Stimulated activated memory B cell treated with anti-CD40 and anti-IgM and Interleukin-4, amounts not matched to agents 10 μg/mL and 1 μg/mL and 100 μg/mL, for 72 hours (primary cell): ENCODE data around the gene PDE4B.

Experiments
- ATAC-seq: fragments of 150-1000 bp; cut with Tn5 transposase; 2 replicates; pipeline ENCODE4 v1.10.0; 2021
- H3K27ac Mint-ChIP-seq: one replicate; pipeline ENCODE4 v1.8.0; 2022; ENCODE audit warnings: mild to moderate bottlenecking, mixed read lengths
- H3K27me3 Mint-ChIP-seq: one replicate; pipeline ENCODE4 v1.8.0; 2022; ENCODE audit warnings: mixed read lengths
- H3K36me3 Mint-ChIP-seq: one replicate; pipeline ENCODE4 v1.8.0; 2022; ENCODE audit warnings: mixed read lengths
- H3K4me1 Mint-ChIP-seq: one replicate; pipeline ENCODE4 v1.8.0; 2022; ENCODE audit warnings: mixed read lengths
- H3K4me3 Mint-ChIP-seq: one replicate; pipeline ENCODE4 v1.8.0; 2022; ENCODE audit warnings: mild to moderate bottlenecking, moderate library complexity, mixed read lengths
- H3K9me3 Mint-ChIP-seq: one replicate; pipeline ENCODE4 v1.8.0; 2022; ENCODE audit warnings: mixed read lengths

PDE4B gene

GRCh38 chr1:66246351-66247269, 453.9 kb downstream of the PDE4B start:
- no peaks in the 10 kb centered on the region for H3K27me3 Mint-ChIP-seq
- peaks cover 21% of the 10 kb centered on the region for H3K4me1 Mint-ChIP-seq
- H3K36me3 Mint-ChIP-seq: no peaks in the 10 kb centered on the region
- ATAC-seq: no peak
- peak overlapping the region; percentile 50 for H3K27ac Mint-ChIP-seq
- H3K9me3 Mint-ChIP-seq: no peaks in the 10 kb centered on the region
- no peak overlapping the region for H3K4me3 Mint-ChIP-seq

- no peaks in the 10 kb centered on the region for H3K27me3 Mint-ChIP-seq
- ATAC-seq: peak; percentile 81
- H3K27ac Mint-ChIP-seq: peak overlapping the region; percentile 50
- H3K4me1 Mint-ChIP-seq: peaks cover 23% of the 10 kb centered on the region
- H3K9me3 Mint-ChIP-seq: no peaks in the 10 kb centered on the region
- H3K36me3 Mint-ChIP-seq: no peaks in the 10 kb centered on the region
- peak overlapping the region; percentile 82 for H3K4me3 Mint-ChIP-seq
Measured at GRCh38 chr1:66247415-66248208, 454.9 kb downstream of the PDE4B start.

- Mint-ChIP-seq H3K27me3 (no peaks in the 10 kb centered on the region), H3K36me3 (no peaks in the 10 kb centered on the region), H3K27ac (no peak overlapping the region), H3K9me3 (no peaks in the 10 kb centered on the region), H3K4me1 (peaks cover 23% of the 10 kb centered on the region), H3K4me3 (no peak overlapping the region)
- ATAC-seq: no peak
Measured at GRCh38 chr1:66248257-66248656, 455.6 kb downstream of the PDE4B start.

- H3K9me3 Mint-ChIP-seq: no peaks in the 10 kb centered on the region
- H3K27ac Mint-ChIP-seq: no peak overlapping the region
- H3K36me3 Mint-ChIP-seq: no peaks in the 10 kb centered on the region
- no peak for ATAC-seq
- no peak overlapping the region for H3K4me3 Mint-ChIP-seq
- H3K27me3 Mint-ChIP-seq: no peaks in the 10 kb centered on the region
- peaks cover 25% of the 10 kb centered on the region for H3K4me1 Mint-ChIP-seq
Measured at GRCh38 chr1:66248746-66249145, 456.1 kb downstream of the PDE4B start.

- Mint-ChIP-seq H3K9me3 (no peaks in the 10 kb centered on the region), H3K27me3 (no peaks in the 10 kb centered on the region), H3K4me3 (no peak overlapping the region), H3K27ac (no peak overlapping the region), H3K4me1 (peaks cover 38% of the 10 kb centered on the region), H3K36me3 (no peaks in the 10 kb centered on the region)
- no peak for ATAC-seq
Measured at GRCh38 chr1:66250075-66250474, 457.4 kb downstream of the PDE4B start.

- no peaks in the 10 kb centered on the region for H3K36me3 Mint-ChIP-seq
- H3K27ac Mint-ChIP-seq: no peak overlapping the region
- H3K27me3 Mint-ChIP-seq: no peaks in the 10 kb centered on the region
- peaks cover 38% of the 10 kb centered on the region for H3K4me1 Mint-ChIP-seq
- ATAC-seq: no peak
- H3K9me3 Mint-ChIP-seq: no peaks in the 10 kb centered on the region
- no peak overlapping the region for H3K4me3 Mint-ChIP-seq
Measured at GRCh38 chr1:66250478-66250877, 457.8 kb downstream of the PDE4B start.

- H3K27me3 Mint-ChIP-seq: no peaks in the 10 kb centered on the region
- no peaks in the 10 kb centered on the region for H3K9me3 Mint-ChIP-seq
- ATAC-seq: no peak
- no peak overlapping the region for H3K4me3 Mint-ChIP-seq
- H3K36me3 Mint-ChIP-seq: no peaks in the 10 kb centered on the region
- H3K27ac Mint-ChIP-seq: no peak overlapping the region
- H3K4me1 Mint-ChIP-seq: peaks cover 35% of the 10 kb centered on the region
Measured at GRCh38 chr1:66251546-66251945, 458.9 kb downstream of the PDE4B start.

- Mint-ChIP-seq H3K27ac (peak overlapping the region; percentile 77), H3K9me3 (no peaks in the 10 kb centered on the region), H3K36me3 (no peaks in the 10 kb centered on the region), H3K27me3 (no peaks in the 10 kb centered on the region), H3K4me3 (no peak overlapping the region), H3K4me1 (peaks cover 40% of the 10 kb centered on the region)
- peak; percentile 79 for ATAC-seq
Measured at GRCh38 chr1:66253330-66253921, 460.7 kb downstream of the PDE4B start.

- H3K36me3 Mint-ChIP-seq: no peaks in the 10 kb centered on the region
- ATAC-seq: no peak
- H3K4me3 Mint-ChIP-seq: no peak overlapping the region
- no peaks in the 10 kb centered on the region for H3K27me3 Mint-ChIP-seq
- H3K4me1 Mint-ChIP-seq: peaks cover 43% of the 10 kb centered on the region
- no peaks in the 10 kb centered on the region for H3K9me3 Mint-ChIP-seq
- H3K27ac Mint-ChIP-seq: peak overlapping the region; percentile 77
Measured at GRCh38 chr1:66254785-66255184, 462.1 kb downstream of the PDE4B start.

- ATAC-seq: no peak
- Mint-ChIP-seq H3K27ac (peak overlapping the region; percentile 28), H3K9me3 (no peaks in the 10 kb centered on the region), H3K27me3 (no peaks in the 10 kb centered on the region), H3K4me3 (no peak overlapping the region), H3K4me1 (peaks cover 32% of the 10 kb centered on the region), H3K36me3 (no peaks in the 10 kb centered on the region)
Measured at GRCh38 chr1:66256629-66257572, 464.2 kb downstream of the PDE4B start.

- peak; percentile 64 for ATAC-seq
- Mint-ChIP-seq H3K27me3 (no peaks in the 10 kb centered on the region), H3K27ac (no peak overlapping the region), H3K4me1 (peaks cover 32% of the 10 kb centered on the region), H3K36me3 (no peaks in the 10 kb centered on the region), H3K4me3 (no peak overlapping the region), H3K9me3 (no peaks in the 10 kb centered on the region)
Measured at GRCh38 chr1:66258404-66259105, 465.9 kb downstream of the PDE4B start.

- Mint-ChIP-seq H3K36me3 (no peaks in the 10 kb centered on the region), H3K27me3 (no peaks in the 10 kb centered on the region), H3K4me3 (no peak overlapping the region), H3K27ac (no peak overlapping the region), H3K4me1 (peaks cover 15% of the 10 kb centered on the region), H3K9me3 (no peaks in the 10 kb centered on the region)
- ATAC-seq: no peak
Measured at GRCh38 chr1:66261364-66261763, 468.7 kb downstream of the PDE4B start.

GRCh38 chr1:66262208-66262963, 469.7 kb downstream of the PDE4B start:
- Mint-ChIP-seq H3K4me3 (no peak overlapping the region), H3K36me3 (no peaks in the 10 kb centered on the region), H3K27me3 (no peaks in the 10 kb centered on the region), H3K4me1 (peaks cover 11% of the 10 kb centered on the region), H3K9me3 (no peaks in the 10 kb centered on the region), H3K27ac (no peak overlapping the region)
- no peak for ATAC-seq
